ENCODE results near the gene RPL18A. TPM values are rescaled to one million over a fixed set of nuclear protein-coding genes. Genes with fewer than 3 reads are reported as not detected.
A peak's percentile ranks its signal among the peaks of the same experiment; 100 is the strongest.
"Not testable (repeated sequence)": the region's sequence is repeated elsewhere in the genome, so short reads cannot be mapped to it uniquely, and the experiment has no call there.

RPL18A gene
- total and polyA plus RNA-seq, 7 experiments from 2014 or later = 2,413 to 4,833 (median 3,412) TPM

- POLR2A ChIA-PET; H3K9me3 ChIP-seq (ENCODE audit: control insufficient read depth in 2 of 3, low read length in 3 of 3); H3K4me3 Mint-ChIP-seq; H3K4me1 ChIP-seq (ENCODE audit: control insufficient read depth in 2 of 2, insufficient read depth in 2 of 2, low read length in 2 of 2); H3K9me3 Mint-ChIP-seq; intact Hi-C loops (cut with micrococcal nuclease); H3K4me1 Mint-ChIP-seq; H3K27me3 Mint-ChIP-seq; H3K27me3 ChIP-seq (ENCODE audit: control insufficient read depth in 2 of 2, insufficient read depth in 2 of 2, low read length in 2 of 2); H3K27ac ChIP-seq (ENCODE audit: low read depth, low read length); DNase-seq; H3K27ac Mint-ChIP-seq; H3K4me3 ChIP-seq (ENCODE audit: low read length); H3K36me3 ChIP-seq (ENCODE audit: control insufficient read depth in 2 of 3, insufficient read depth in 3 of 3, low read length in 3 of 3); CTCF ChIA-PET; ATAC-seq: not testable (repeated sequence)
- H3K36me3 Mint-ChIP-seq = peaks cover 0 to 30% (median 9%) of the 10 kb centered on the region in 5 donors
Observed at GRCh38 chr19:17887221-17887620, 27.5 kb downstream of the RPL18A start.

DNA sequence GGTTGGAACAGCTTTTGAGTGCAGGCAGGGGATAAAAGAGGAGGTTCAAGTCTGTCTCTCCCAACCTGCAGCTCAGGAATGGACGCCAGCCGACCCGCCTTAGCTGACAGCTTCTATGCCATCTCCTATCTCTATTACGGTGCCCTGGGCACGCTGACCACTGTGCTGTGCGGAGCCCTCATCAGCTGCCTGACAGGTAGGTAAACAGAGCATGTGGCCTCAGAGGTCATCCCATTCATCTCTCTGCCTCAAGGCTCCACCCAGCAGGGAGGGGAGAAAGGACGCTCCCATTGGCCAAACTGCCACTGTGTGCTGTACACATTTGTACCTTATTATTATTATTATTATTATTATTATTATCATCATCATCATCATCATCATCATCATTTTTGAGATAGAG lies 28.6 kb downstream of the RPL18A start:
- Mint-ChIP-seq H3K27ac (no peak overlapping the region), H3K9me3 (peaks cover 0 to 1% (median 0%) of the 10 kb centered on the region in 11 donors), H3K36me3 (peaks cover 0 to 35% (median 10%) of the 10 kb centered on the region in 5 donors), H3K4me3 (no peak overlapping the region), H3K27me3 (no peaks in the 10 kb centered on the region), H3K4me1 (peaks cover 0 to 2% (median 0%) of the 10 kb centered on the region in 7 donors)
- no peak for DNase-seq
- no peak overlapping the region for H3K27ac ChIP-seq (ENCODE audit: low read depth, low read length)
- no peaks in the 10 kb centered on the region for H3K27me3 ChIP-seq (ENCODE audit: control insufficient read depth in 2 of 2, insufficient read depth in 2 of 2, low read length in 2 of 2)
- no peak for ATAC-seq
- H3K4me1 ChIP-seq (ENCODE audit: control insufficient read depth in 2 of 2, insufficient read depth in 2 of 2, low read length in 2 of 2) = no peaks in the 10 kb centered on the region
- H3K9me3 ChIP-seq (ENCODE audit: control insufficient read depth in 2 of 3, low read length in 3 of 3) = no peaks in the 10 kb centered on the region
- intact Hi-C loops (cut with micrococcal nuclease) = no loop called here
- POLR2A ChIA-PET = no interaction called here
- H3K4me3 ChIP-seq (ENCODE audit: low read length) = no peak overlapping the region
- CTCF ChIA-PET = no interaction called here
- peaks cover 0 to 3% (median 0%) of the 10 kb centered on the region in 3 experiments for H3K36me3 ChIP-seq (ENCODE audit: control insufficient read depth in 2 of 3, insufficient read depth in 3 of 3, low read length in 3 of 3)

DNA sequence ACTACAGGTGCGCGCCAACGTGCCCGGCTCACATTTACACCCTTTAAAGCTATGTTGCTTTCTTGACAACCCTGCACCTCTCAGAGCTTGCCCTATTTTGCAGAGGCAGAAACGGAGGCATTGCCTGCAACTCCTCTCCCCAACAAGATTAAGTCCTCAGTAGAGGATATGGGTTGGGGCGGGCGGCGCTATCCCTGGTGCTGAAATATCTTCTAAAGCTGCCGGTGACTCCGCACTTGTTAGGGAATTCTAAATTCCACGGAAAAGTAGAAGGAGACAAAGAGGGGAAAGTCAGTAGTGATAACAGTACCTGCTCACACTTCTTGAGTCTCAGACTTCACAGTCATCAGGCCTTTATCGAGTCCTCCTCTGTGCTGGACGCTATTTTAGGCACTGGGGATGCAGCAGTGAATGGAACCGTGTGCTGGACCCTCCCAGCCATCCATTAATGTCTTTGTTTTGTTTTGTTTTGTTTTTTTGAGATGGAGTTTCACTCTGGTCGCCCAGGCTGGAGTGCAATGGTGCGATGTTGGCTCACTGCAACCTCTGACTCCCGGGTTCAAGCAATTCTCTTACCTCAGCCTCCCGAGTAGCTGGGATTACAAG lies 30.0 kb downstream of the RPL18A start:
- H3K27me3 Mint-ChIP-seq = no peaks in the 10 kb centered on the region
- H3K36me3 Mint-ChIP-seq = peaks cover 0 to 41% (median 14%) of the 10 kb centered on the region in 5 donors
- no peak overlapping the region for H3K4me3 ChIP-seq (ENCODE audit: low read length)
- DNase-seq (peak in 2 of 9 donors; percentile 16 to 18), ATAC-seq (no peak)
- no peak overlapping the region for H3K27ac ChIP-seq (ENCODE audit: low read depth, low read length)
- CTCF ChIA-PET = no interaction called here
- H3K9me3 Mint-ChIP-seq = peaks cover 0 to 1% (median 0%) of the 10 kb centered on the region in 11 donors
- H3K36me3 ChIP-seq (ENCODE audit: control insufficient read depth in 2 of 3, insufficient read depth in 3 of 3, low read length in 3 of 3) = peaks cover 0 to 3% (median 0%) of the 10 kb centered on the region in 3 experiments
- intact Hi-C loops (cut with micrococcal nuclease) = no loop called here
- no peaks in the 10 kb centered on the region for H3K4me1 ChIP-seq (ENCODE audit: control insufficient read depth in 2 of 2, insufficient read depth in 2 of 2, low read length in 2 of 2)
- no peaks in the 10 kb centered on the region for H3K27me3 ChIP-seq (ENCODE audit: control insufficient read depth in 2 of 2, insufficient read depth in 2 of 2, low read length in 2 of 2)
- no peaks in the 10 kb centered on the region for H3K9me3 ChIP-seq (ENCODE audit: control insufficient read depth in 2 of 3, low read length in 3 of 3)
- no peak overlapping the region for H3K27ac Mint-ChIP-seq
- no peak overlapping the region for H3K4me3 Mint-ChIP-seq
- POLR2A ChIA-PET = no interaction called here
- H3K4me1 Mint-ChIP-seq = peaks cover 0 to 2% (median 0%) of the 10 kb centered on the region in 7 donors

DNA sequence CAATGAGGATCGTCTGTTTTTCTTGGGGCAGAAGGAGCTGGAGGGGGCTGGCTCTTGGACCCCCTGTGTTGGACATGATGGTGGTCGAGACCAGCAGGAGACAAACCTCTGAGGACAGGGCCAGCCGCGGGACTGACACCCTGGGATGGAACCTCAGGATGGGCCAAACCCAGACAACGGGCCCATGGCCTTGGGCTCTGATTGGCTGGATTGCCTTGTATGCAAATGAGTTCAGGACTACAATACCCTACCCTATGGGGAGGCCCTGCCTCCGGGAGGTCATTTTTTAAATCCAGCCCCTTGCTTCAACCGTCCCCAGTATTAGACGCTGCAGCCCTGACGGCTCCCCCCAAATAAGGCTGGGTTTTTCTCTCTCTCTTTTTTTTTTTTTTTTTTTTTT lies 34.1 kb downstream of the RPL18A start:
- no peaks in the 10 kb centered on the region for H3K27me3 Mint-ChIP-seq
- no peak overlapping the region for H3K4me3 Mint-ChIP-seq
- H3K27ac Mint-ChIP-seq = no peak overlapping the region
- H3K36me3 Mint-ChIP-seq = peaks cover 0 to 32% (median 13%) of the 10 kb centered on the region in 5 donors
- DNase-seq (no peak), ATAC-seq (no peak)
- H3K4me3 ChIP-seq (ENCODE audit: low read length) = no peak overlapping the region
- H3K9me3 Mint-ChIP-seq = peaks cover 0 to 3% (median 0%) of the 10 kb centered on the region in 11 donors
- POLR2A ChIA-PET = no interaction called here
- CTCF ChIA-PET = no interaction called here
- no peaks in the 10 kb centered on the region for H3K27me3 ChIP-seq (ENCODE audit: control insufficient read depth in 2 of 2, insufficient read depth in 2 of 2, low read length in 2 of 2)
- H3K4me1 ChIP-seq (ENCODE audit: control insufficient read depth in 2 of 2, insufficient read depth in 2 of 2, low read length in 2 of 2) = no peaks in the 10 kb centered on the region
- H3K4me1 Mint-ChIP-seq = peaks cover 0 to 2% (median 0%) of the 10 kb centered on the region in 7 donors
- H3K9me3 ChIP-seq (ENCODE audit: control insufficient read depth in 2 of 3, low read length in 3 of 3) = no peaks in the 10 kb centered on the region
- intact Hi-C loops (cut with micrococcal nuclease) = no loop called here
- H3K27ac ChIP-seq (ENCODE audit: low read depth, low read length) = no peak overlapping the region
- peaks cover 0 to 3% (median 0%) of the 10 kb centered on the region in 3 experiments for H3K36me3 ChIP-seq (ENCODE audit: control insufficient read depth in 2 of 3, insufficient read depth in 3 of 3, low read length in 3 of 3)

GRCh38 chr19:17902701-17903100 lies 43.0 kb downstream of the RPL18A start:
- ChIA-PET CTCF (no interaction called here), POLR2A (no interaction called here)
- H3K27me3 Mint-ChIP-seq = peaks cover 0 to 20% (median 14%) of the 10 kb centered on the region in 5 donors
- no peak overlapping the region for H3K4me3 Mint-ChIP-seq
- Histone ChIP-seq H3K4me3 (ENCODE audit: low read length) (no peak overlapping the region), H3K27ac (ENCODE audit: low read depth, low read length) (no peak overlapping the region), H3K27me3 (ENCODE audit: control insufficient read depth in 2 of 2, insufficient read depth in 2 of 2, low read length in 2 of 2) (no peaks in the 10 kb centered on the region), H3K36me3 (ENCODE audit: control insufficient read depth in 2 of 3, insufficient read depth in 3 of 3, low read length in 3 of 3) (no peaks in the 10 kb centered on the region), H3K4me1 (ENCODE audit: control insufficient read depth in 2 of 2, insufficient read depth in 2 of 2, low read length in 2 of 2) (no peaks in the 10 kb centered on the region), H3K9me3 (ENCODE audit: control insufficient read depth in 2 of 3, low read length in 3 of 3) (no peaks in the 10 kb centered on the region)
- no peaks in the 10 kb centered on the region for H3K36me3 Mint-ChIP-seq
- H3K4me1 Mint-ChIP-seq = peaks cover 0 to 4% (median 0%) of the 10 kb centered on the region in 7 donors
- peaks cover 0 to 1% (median 0%) of the 10 kb centered on the region in 11 donors for H3K9me3 Mint-ChIP-seq
- intact Hi-C loops (cut with micrococcal nuclease) = no loop called here
- no peak overlapping the region for H3K27ac Mint-ChIP-seq
- no peak for ATAC-seq
- no peak for DNase-seq

DNA sequence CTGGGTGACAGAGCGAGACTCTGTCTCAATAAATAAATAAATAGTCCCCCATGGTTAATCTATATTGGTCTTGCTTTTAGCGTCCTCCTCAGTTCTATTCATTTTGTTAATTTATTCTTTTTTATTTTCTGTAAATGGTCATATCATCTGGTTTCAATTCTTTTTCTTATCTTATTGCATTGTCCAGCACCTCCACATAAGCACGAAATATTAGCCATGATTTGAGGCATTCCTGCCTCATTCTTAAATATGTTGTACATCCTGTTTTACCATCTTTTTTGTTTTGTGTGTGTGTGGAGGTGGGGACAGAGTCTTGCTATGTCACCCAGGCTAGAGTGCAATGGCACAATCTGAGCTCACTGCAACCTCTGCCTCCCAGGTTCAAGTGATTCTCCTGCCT lies 48.5 kb downstream of the RPL18A start:
- ChIA-PET CTCF (no interaction called here), POLR2A (interaction anchor here (0.6 kb wide), 1 partner anchor 643 kb away, joined by 5 read pairs; no protein-coding TSS in a partner anchor)
- Histone ChIP-seq H3K4me3 (ENCODE audit: low read length) (no peak overlapping the region), H3K27me3 (ENCODE audit: control insufficient read depth in 2 of 2, insufficient read depth in 2 of 2, low read length in 2 of 2) (no peaks in the 10 kb centered on the region), H3K9me3 (ENCODE audit: control insufficient read depth in 2 of 3, low read length in 3 of 3) (peaks cover 0 to 5% (median 0%) of the 10 kb centered on the region in 3 experiments), H3K36me3 (ENCODE audit: control insufficient read depth in 2 of 3, insufficient read depth in 3 of 3, low read length in 3 of 3) (no peaks in the 10 kb centered on the region), H3K4me1 (ENCODE audit: control insufficient read depth in 2 of 2, insufficient read depth in 2 of 2, low read length in 2 of 2) (no peaks in the 10 kb centered on the region), H3K27ac (ENCODE audit: low read depth, low read length) (no peak overlapping the region)
- Mint-ChIP-seq H3K4me1 (no peaks in the 10 kb centered on the region), H3K9me3 (peaks cover 0 to 14% (median 3%) of the 10 kb centered on the region in 11 donors), H3K4me3 (no peak overlapping the region), H3K27me3 (peaks cover 0 to 9% (median 0%) of the 10 kb centered on the region in 5 donors), H3K27ac (no peak overlapping the region), H3K36me3 (peaks cover 0 to 4% (median 0%) of the 10 kb centered on the region in 5 donors)
- ATAC-seq (no peak), DNase-seq (no peak)
- intact Hi-C loops (cut with micrococcal nuclease) = no loop called here

Data from naive thymus-derived CD4-positive, alpha-beta T cell (primary cell).